ENCODE measurements around the gene E2F4.

Gene E2F4

DNA sequence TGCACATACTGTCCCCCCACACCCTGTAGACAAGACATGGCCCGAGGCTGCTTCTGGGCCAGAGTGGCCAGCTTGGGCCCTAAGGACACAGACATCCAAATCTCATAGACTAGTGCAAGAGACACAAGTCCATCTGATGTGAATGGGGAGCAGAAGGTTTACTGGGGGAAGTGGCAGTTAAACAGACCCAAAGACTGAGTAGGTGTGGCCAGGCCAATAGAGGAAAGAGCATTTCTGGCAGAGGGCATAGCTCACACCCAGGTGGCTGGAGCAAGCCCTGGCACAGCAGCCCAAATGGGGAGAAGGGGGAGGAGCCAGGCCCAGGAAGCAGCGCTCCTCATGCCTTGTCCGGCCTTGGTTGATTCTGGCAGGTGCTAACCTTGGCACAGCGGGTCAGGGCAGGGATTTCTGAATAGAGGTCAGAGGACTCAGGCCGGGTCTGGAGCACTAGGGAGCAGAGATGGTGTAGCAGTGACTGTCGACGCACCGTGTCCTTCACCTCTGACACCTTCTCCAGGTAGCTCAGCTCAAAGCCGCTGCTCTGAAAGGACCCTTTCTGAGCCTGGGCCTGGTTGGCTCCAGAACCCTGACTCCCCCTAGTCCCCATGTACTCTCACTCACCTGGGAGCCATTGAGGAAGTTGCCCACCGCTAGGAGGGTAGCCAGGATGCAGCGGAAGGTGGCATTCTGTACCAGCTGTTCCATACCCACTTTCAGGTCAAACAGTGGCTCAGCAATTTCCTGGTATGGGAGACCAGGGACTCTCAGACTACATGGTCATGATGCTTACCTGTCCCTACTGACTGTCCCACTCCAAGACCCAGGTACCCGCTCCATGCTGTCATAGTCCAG lies 39.1 kb downstream of the E2F4 start:
- no peak for DNase-seq (ENCODE audit: low read depth in 1 of 2, low spot score in 1 of 2)

DNA sequence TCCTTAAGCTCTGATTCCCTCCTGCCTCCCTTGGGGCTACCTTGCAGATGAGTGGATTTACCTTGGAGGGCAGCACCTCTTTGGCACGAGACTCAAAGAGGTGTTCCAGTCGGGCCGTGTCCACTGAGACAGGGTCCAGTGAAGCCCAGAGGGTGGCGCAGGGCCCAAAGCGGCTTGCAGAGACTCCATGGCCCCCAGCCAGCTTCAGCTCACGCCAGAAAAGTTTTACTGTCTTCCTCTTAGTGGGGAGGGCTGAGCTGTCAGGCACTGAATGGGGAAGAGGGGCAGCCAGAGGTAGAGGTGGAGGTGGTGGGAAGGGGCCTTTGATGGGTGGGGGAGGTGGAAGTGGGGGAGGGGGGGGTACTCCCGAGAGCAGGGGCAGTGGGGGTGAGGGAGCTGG lies 41.6 kb downstream of the E2F4 start:
- no peak for DNase-seq (ENCODE audit: low read depth in 1 of 2, low spot score in 1 of 2)

DNA sequence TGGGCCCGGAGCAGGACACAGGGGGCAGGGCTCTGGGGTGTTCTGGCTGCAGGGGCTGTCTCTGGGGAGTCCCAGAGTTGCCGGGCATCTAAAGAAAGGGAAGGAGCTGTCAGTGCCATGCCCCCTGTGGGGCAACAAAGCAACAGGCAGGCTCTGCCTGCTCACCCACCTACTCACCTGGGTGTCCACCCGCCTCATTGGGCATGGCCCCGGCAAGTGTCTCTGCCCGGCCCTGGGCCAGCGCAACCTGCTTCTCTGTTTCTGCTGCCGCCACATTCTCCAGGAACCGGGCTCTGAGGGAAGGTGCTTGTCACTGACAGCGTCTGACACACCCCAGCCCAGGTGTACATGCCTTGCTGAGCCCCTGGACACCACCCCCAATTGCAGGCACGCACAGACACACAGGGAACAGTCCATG lies 42.2 kb downstream of the E2F4 start:
- no peak for DNase-seq (ENCODE audit: low read depth in 1 of 2, low spot score in 1 of 2)

DNA sequence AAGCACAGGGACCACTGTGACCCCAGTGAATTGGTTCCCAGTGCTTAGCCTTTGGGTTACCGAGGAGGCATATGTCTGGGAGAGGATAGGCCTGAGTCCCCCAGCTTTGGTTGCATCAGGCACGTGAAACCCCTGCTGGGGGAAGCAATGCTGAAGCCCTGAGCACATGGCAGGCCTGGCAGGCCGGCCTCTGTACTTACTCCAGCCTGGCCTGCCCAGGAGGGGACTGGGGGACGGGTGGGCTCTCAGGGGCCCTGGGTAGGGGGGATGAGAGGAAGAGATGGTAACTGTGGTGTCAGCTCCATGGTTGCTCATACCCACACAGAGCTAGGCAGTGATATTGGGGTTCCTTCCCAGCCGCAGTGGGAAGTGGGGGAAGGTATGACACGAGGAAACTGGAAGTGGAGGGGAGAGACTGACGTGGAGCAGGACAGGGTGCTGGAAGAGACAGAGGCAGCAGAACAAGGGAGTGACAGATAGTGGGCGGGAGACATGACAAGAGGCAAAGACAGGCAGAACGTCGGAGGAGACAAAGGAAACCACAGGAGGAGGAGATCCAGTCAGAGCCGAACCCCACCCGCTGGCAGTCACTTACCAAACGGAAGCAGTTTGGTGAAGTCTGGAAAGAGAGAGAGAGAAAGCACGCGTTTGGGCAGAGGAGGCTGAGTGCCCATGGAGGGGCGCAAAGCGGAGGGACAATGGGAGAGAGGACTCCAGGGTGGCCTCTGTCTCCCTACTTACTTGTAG lies 44.0 kb downstream of the E2F4 start:
- peak in 1 of 2 donors; percentile 29 for DNase-seq (ENCODE audit: low read depth in 1 of 2, low spot score in 1 of 2)

DNA sequence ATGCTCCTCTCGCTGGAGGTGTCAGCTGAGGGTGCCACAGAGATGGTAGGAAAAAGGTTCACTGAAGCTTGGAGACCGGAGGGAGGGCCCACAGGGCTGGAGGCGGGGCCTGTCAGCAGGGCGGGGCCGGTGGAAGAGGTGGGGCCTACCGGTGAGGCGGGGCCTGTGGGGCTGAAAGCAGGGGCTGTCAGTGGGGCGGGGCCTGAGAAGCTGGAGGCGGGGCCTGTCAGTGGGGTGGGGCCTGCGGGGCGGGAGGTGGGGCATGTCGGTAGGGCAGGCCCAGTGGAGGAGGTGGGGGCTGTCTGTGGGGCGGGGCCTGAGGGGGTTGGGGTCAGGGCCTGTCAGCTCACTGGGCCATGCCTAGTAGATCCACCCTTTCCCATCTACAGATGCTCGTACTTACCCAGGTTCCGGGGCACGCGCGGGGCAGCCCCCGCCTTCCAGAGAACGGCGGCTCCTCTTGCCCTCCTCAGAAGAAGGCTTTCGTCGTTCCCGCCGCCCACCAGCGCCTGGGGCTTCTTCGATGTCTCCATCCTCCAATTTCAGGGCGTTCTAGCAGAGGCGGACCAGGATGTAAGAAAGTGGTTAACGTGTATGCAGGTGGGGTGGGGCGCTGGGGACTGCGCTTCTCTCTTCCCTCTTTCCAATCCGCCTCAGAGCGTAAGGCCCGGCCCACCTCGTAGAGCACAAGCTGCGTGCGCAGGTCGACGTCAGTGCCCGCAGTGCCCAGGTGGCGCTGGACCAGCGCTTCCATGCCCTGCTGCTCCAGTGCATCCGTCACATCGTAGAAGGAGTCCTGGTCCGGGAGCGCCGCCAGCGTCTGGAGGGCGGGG lies 44.8 kb downstream of the E2F4 start:
- DNase-seq (ENCODE audit: low read depth in 1 of 2, low spot score in 1 of 2) = peak; percentile 61 to 65

DNA sequence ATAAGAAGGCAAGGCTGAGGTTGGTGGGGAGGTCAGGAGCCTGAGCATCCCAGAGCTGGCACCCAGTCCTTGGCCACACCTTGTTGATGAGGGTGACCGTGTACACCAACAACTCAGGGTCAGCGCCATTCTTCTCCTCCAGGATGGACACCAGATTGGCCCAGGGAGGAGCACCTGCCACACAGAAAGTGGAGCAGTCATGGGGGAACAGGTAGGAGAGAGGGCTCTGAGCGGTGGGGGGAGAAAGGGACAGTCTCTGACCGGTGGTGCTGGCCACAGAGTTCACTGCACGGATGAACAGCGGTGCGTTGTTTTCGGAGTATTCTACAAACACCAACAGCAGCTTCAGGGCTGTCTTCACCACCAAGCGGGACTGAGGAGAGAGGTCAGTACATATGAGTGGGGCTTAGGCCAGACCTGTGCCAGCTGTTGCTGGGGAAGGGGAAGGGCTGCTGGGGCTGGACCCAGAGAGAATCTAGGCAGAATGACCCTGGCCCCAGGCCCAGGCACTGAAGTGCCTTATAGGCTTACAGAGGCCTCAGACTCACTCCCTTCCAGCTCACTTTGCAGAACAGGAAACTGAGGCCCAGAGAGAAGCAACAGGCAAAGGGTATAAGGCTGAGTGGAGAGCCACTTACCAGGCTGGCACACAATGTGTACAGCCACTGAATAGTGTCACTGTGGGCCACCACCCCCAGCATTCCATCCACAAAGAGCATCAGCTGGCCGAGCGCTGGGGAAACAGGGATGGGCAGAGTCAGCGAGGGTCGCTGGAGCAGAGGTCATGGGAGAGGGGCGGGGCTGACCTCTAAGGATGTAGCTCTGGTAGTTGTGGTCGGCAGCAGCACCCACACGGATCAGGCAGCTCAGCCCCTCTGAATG lies 45.7 kb downstream of the E2F4 start:
- no peak for DNase-seq (ENCODE audit: low read depth in 1 of 2, low spot score in 1 of 2)

DNA sequence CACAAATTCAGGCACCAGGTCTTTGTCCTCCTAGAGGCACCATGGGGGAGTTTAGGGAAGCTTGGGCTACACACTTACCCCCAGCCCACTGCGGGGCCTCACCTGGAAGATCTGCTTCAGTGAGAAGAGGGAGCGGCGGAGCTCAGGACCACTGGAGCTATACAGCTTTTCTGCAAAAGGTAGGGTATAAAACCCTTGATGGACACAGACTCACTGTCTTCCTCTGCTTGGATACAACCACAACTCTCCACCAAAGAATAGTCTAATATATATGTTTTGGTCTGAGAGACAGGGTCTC lies 46.3 kb downstream of the E2F4 start:
- no peak for DNase-seq (ENCODE audit: low read depth in 1 of 2, low spot score in 1 of 2)

DNA sequence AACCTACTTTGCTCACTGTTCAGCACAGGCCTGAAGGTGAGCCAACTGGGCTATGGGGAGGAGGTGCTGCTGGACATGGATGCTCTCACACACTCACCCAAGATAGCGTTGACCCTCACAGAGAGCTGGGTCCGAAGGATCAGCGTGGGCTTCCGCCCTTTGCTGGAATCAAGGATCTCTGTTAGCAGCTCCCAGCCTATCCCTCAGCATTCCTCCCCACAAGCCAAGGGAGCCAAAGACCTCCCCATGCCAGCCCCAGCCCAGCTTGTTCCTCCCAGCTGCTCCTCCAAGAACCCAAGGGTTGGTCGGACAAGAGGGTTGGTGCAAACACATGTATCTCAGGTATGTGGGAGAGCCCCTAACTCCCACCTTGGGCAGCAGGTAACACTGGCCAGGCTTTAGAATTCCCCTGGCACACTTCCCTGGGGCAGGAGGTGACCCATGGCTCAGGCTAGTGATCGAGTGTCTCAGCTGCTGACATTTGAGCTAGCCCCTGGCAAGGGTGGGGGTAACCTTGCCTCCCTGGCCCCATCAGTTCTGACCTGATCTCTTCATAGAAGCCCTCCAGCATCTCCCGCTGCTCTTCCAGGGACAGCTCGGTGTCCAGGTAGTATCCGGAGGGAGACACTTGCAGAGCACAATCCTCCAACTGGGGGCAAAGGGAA lies 47.0 kb downstream of the E2F4 start:
- no peak for DNase-seq (ENCODE audit: low read depth in 1 of 2, low spot score in 1 of 2)

DNA sequence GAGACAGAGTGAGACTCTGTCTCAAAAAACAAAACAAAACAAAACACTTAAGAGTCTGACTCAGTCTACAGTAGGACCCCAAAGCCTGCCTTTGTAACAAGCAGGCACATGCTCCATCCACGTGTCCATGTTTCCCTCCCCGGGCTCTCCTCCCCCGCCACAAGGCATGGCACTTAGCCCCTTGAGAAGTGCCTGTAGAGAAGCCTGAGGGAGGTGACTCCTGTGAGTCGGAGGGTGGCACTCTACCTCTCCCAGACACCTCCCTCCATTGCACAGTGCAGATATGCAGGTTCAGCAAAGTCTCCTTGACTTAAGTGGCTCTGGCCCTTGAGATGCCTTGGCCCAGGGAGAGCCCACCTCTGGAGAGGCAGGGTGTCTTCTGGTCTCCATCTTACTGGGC lies 48.6 kb downstream of the E2F4 start:
- no peak for DNase-seq (ENCODE audit: low read depth in 1 of 2, low spot score in 1 of 2)

DNA sequence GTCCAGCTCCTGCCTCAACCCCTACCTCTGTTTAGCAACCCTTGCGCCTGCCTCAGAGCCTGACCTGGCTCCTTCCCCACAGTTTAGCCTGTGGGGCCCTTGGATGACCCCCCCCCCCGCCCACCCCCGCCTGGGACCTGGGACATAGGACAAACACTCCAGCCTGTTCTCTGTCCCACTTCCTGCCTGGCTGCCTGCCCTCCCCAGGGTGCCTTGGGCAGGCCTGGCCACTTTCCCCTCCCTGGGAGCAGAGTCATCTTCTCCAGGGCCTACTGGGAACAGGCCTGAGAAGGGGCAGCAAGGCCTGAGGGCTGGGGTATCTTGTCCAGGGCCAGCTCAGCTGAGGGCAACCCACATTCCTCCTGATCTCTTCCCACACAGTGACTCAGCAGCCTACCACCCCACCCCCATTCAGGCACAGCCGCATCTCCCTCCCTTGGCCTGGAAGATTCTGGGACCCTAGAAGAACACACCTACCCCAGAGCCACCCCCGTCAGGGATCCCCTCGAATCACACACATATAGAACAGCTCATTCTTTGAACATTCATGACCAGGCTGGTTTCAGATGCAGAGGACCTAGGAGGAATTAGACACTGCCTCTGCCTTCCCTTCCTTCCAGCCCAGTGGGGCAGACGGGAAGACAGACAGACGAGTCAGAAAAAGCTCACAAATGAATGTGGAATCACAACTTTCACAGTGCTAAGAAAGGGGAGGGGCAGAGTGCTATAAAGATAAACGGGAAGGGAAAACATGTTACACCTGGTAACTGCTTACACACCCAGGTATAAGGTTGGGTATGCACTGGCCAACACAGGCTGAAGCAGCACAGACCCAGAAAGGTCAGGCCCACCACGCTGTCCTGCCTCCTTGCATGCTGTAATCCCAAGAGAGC lies 49.3 kb downstream of the E2F4 start:
- no peak for DNase-seq (ENCODE audit: low read depth in 1 of 2, low spot score in 1 of 2)

DNA sequence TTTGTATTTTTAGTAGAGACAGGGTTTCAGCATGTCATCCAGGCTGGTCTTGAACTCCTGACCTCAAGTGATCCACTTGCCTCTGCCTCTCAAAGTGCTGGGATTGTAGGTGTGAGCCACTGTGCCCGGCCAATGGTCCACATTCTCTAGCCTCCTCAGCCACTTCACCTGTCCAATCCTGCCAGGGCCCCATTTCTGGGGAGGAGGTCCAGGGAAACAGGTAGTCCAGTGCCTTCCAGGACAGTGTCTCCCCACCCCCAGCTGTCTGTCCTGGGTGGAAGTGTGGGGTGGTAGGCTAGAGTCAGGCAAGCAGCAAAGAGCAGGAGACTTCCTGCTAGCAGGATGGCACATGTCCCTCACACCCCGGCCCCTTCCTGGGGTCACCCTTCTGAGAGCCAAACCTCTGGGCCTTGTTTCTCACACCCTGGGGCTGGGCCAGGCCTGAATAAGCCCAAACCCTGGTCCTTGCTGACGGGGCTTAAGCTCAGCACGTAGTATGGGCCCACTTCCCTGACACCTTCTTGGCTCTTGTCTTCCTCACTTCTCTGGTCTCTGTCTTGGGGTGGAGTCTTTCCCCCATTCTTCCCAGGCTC lies 50.3 kb downstream of the E2F4 start:
- DNase-seq (ENCODE audit: low read depth in 1 of 2, low spot score in 1 of 2) = no peak

DNA sequence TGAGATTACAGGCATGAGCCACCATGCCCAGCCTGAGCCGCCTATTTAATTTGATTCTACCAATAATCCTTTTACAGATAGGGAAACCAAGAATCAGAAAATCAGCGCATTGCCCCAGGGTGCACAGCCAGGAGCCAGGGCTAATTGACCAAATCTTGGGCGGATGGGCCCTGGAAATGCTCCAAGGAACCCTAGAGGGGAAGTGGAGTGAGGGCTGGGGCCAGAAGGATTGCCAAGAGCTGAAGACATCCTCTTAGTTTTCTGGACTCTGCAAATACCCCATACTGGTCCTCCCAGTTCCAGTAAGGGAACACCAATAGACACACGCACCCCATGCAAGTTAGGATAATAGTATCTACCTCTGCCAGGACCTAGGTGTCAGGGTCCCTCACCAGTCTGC lies 51.5 kb downstream of the E2F4 start:
- DNase-seq (ENCODE audit: low read depth in 1 of 2, low spot score in 1 of 2) = no peak

DNA sequence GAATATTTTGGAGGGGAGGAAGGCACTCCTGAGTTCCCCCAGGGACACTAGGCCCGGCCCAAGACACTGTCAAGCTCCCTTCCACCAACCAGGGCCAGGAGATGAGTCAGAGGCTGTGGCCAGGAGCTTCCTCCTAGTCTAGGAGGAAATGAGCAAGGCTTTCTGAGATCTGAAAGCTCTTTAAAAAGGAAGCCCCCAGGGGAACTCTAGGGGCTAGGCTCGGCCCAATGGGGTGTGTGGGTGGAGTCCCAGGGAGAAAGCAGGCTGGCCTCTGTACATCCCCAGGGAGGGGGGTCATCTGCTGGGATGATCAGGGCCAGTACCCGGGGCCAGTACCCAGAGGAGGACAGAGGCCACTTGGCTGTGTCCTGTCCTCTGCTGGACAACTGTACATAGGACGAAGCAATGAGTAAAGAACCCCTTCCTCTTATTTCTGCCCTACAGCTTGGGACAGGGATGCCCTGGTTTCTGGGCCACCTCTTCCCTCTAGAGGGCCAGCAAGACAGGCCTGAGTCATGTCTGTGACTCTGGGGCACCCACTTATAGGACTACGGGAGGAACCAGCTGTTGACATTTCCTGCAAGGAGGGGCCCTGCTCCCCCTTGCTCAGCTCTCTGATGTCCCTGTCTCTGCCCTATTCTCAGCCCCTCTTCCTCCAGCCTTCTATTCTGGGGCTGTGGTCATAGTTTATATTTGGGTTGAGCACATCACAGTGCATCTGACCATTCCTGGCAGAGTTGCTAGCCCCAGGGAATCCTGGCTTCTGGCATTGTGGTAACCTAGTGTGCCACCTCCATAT lies 52.6 kb downstream of the E2F4 start:
- DNase-seq (ENCODE audit: low read depth in 1 of 2, low spot score in 1 of 2) = peak; percentile 48 to 57

DNA sequence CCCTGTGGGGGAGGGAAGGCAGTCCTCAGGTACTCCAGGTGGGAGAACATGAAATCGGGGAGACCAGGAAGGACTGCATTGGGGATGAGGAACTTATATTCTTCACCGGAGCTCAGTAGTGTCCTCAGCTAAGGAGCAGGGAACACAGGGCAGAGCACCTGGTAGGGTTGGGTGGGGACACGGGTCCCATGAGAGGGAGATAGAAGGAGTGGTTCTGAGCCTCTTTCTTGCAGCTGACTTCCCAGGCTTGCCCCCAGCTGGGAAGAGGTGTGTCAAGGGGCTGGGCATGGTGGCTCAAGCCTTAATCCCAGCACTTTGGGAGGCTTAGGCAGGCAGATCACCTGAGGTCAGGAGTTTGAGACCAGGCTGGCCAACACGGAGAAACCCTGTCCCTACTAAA lies 53.2 kb downstream of the E2F4 start:
- no peak for DNase-seq (ENCODE audit: low read depth in 1 of 2, low spot score in 1 of 2)

DNA sequence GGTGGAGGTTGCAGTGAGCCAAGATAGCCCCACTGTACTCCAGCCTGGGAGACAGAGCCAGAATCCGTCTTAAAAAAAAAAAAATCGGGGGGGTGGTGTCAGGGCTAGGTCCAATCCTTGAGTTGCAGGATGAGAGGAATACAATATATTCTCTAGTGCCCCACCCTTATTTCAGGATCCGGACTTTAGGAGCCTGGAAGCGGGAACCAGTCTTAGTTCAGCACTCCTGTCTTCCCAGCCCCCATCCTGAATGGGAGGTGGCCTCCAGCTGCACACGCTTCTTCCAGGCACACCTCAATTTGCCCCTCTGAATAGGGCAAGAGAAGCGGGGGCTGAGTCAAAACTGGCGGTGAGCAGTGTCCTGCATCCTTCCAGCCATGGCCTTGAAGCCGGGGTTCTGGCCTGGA lies 53.7 kb downstream of the E2F4 start:
- DNase-seq (ENCODE audit: low read depth in 1 of 2, low spot score in 1 of 2) = no peak

DNA sequence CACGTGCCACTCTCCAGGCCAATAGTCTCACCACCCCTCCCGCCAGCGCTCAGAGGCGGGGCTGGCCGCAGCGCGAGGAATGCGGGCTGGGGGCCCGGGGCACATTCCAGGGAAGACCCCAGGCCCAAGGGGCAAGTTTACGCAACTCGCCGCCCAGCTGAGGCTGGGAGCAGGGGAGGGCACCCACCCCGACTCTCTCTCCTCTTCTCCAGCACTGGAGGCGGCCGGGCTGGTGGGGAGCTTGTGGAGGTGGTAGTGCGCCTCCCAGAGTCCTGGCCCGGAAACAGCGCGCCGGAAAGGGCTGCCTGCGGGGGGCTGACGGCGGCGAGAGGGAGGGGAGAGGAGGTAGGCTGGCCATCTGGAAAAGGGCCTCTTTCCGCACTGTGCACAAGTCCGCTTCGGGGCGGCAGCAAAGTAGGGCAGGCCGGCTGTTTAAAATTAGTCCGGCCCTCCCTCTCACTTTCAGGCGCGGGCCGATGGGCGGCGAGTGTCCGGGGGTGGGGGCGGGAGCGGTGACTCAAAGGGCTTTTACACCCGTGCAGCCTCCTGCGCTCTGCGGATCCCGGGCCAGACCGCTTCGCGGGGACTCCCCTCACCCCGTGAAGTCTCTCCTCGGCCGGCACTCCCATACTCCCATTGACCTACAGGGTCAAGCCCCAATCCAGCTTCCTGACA lies 54.3 kb downstream of the E2F4 start:
- no peak for DNase-seq (ENCODE audit: low read depth in 1 of 2, low spot score in 1 of 2)

DNA sequence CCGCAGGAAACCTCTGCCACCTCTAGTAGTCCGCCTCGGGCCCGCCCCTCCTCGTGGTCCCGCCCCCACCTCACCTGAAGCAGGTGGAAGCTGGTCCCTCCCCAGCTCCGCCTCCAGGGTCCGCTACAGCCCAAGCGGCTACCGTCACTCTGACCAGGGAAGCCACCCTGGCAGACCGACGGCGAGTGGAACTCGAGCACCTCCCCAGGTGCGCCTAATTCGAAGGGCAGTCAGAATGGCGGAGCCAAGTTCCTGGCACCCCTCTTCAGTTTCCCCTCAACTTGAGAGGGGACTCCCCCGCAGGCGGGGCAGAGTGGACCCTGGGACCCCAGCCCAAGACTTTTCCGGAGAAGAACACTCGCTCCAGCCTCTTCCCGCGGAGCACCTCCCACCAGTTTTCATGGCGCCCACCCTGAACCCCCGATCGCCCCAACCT lies 54.8 kb downstream of the E2F4 start:
- DNase-seq (ENCODE audit: low read depth in 1 of 2, low spot score in 1 of 2) = no peak
